OCI-LY3 (cell line): ENCODE data around the gene COL8A2.
A peak's percentile ranks its signal among the peaks of the same experiment; 100 is the strongest.

Experiments
- H2AFZ ChIP-seq: fragments of 200-600, 300-600 bp; shearing (Covaris generic); 2 replicates; pipeline ENCODE4 v1.6.0; 2014; ENCODE audit warnings: antibody characterized with exemption, low read depth, low read length
- H3K27ac ChIP-seq: fragments of 200-600, 300-600 bp; sonication (generic); 2 replicates; pipeline ENCODE4 v1.5.1; 2014; ENCODE audit warnings: mild to moderate bottlenecking, low read length, moderate library complexity, mixed read lengths
- H3K27me3 ChIP-seq: fragments of 200-600, 300-600 bp; sonication (generic); 2 replicates; pipeline ENCODE4 v1.6.1; 2014; ENCODE audit warnings: low read depth, low read length, mixed read lengths
- H3K36me3 ChIP-seq: fragments of 200-600, 300-600 bp; sonication (generic); replicated peaks from 2 replicates; pipeline ENCODE3; 2014; ENCODE audit warnings: low read depth, low read length, mixed read lengths
- H3K4me1 ChIP-seq: fragments of 300-600, 200-600 bp; sonication (generic); 2 replicates; pipeline ENCODE4 v1.6.1; 2014; ENCODE audit warnings: low read length, mixed read lengths
- H3K4me2 ChIP-seq: fragments of 200-600, 300-600 bp; sonication (generic); 2 replicates; pipeline ENCODE4 v1.6.1; 2014; ENCODE audit warnings: low read length, mixed read lengths
- H3K4me3 ChIP-seq: fragments of 300-600, 200-600 bp; sonication (generic); 2 replicates; pipeline ENCODE4 v1.5.1; 2014; ENCODE audit warnings: antibody characterized with exemption, mild to moderate bottlenecking, low read length, moderate library complexity
- H3K79me2 ChIP-seq: fragments of 300-600, 200-600 bp; shearing (Covaris generic); 2 replicates; pipeline ENCODE4 v1.6.1; 2014; ENCODE audit warnings: mild to moderate bottlenecking, low read length, mixed read lengths
- H3K9ac ChIP-seq: fragments of 300-600, 200-600 bp; shearing (Covaris generic); 2 replicates; pipeline ENCODE4 v1.6.0; 2014; ENCODE audit warnings: mild to moderate bottlenecking, low read length, moderate library complexity
- H3K9me3 ChIP-seq: fragments of 200-600, 300-600 bp; shearing (Covaris generic); 2 replicates; pipeline ENCODE4 v1.6.1; 2014; ENCODE audit warnings: low read length, mixed read lengths; ENCODE audit not compliant: insufficient read depth
- H4K20me1 ChIP-seq: fragments of 200-600, 300-600 bp; sonication (generic); 2 replicates; pipeline ENCODE4 v1.6.1; 2016; ENCODE audit warnings: low read length, mixed read lengths; ENCODE audit not compliant: insufficient read depth
- CTCF ChIP-seq: fragments of 200-600, 300-600 bp; sonication (generic); IDR thresholded peaks from 2 replicates; pipeline ENCODE4 v1.5.1; 2014; ENCODE audit warnings: antibody characterized with exemption, low read length, low read depth
- EZH2phosphoT487 ChIP-seq: fragments of 200-600 bp; shearing (Covaris generic); IDR thresholded peaks from 2 replicates; pipeline ENCODE4 v1.6.1; 2018; ENCODE audit warnings: antibody characterized with exemption, mixed run types, low read depth

The COL8A2 gene

GRCh38 chr1:36088577-36089392 lies 36.2 kb downstream of the COL8A2 start, which contains the start of gene ADPRS:
Gene ADPRS (plus strand): TSS chr1:36088892. CDS start chr1:36088905, 13 bp downstream.
- Histone ChIP-seq H2AFZ (peak within 1 kb of the TSS; percentile 86), H3K4me1 (no peaks in the 10 kb centered on the region), H3K79me2 (peaks cover 16% of the 10 kb centered on the region), H3K4me2 (peak within 1 kb of the TSS; percentile 97), H4K20me1 (no peaks in the 10 kb centered on the region), H3K27ac (peak within 1 kb of the TSS; percentile 18), H3K27me3 (no peaks in the 10 kb centered on the region), H3K9me3 (no peaks in the 10 kb centered on the region), H3K4me3 (peak within 1 kb of the TSS; percentile 93), H3K36me3 (peaks cover 3% of the 10 kb centered on the region), H3K9ac (peak within 1 kb of the TSS; percentile 77)
- TF ChIP-seq CTCF = peak; percentile 82
- no peak for TF ChIP-seq EZH2phosphoT487

GRCh38 chr1:36088265-36088576 lies 36.8 kb downstream of the COL8A2 start:
- H3K4me1 ChIP-seq = no peaks in the 10 kb centered on the region
- H3K27me3 ChIP-seq = no peaks in the 10 kb centered on the region
- H2AFZ ChIP-seq = peak overlapping the region; percentile 86
- peaks cover 1% of the 10 kb centered on the region for H3K36me3 ChIP-seq
- H3K27ac ChIP-seq = peak overlapping the region; percentile 18
- peak overlapping the region; percentile 77 for H3K9ac ChIP-seq
- H3K79me2 ChIP-seq = peaks cover 16% of the 10 kb centered on the region
- no peak for TF ChIP-seq CTCF
- TF ChIP-seq EZH2phosphoT487 = no peak
- no peaks in the 10 kb centered on the region for H3K9me3 ChIP-seq
- peak overlapping the region; percentile 77 for H3K4me2 ChIP-seq
- H4K20me1 ChIP-seq = no peaks in the 10 kb centered on the region
- H3K4me3 ChIP-seq = peak overlapping the region; percentile 93

GRCh38 chr1:36087233-36088123 lies 37.5 kb downstream of the COL8A2 start:
- TF ChIP-seq CTCF (no peak), EZH2phosphoT487 (no peak)
- Histone ChIP-seq H4K20me1 (no peaks in the 10 kb centered on the region), H2AFZ (no peak overlapping the region), H3K9me3 (no peaks in the 10 kb centered on the region), H3K9ac (no peak overlapping the region), H3K27me3 (no peaks in the 10 kb centered on the region), H3K4me1 (no peaks in the 10 kb centered on the region), H3K36me3 (no peaks in the 10 kb centered on the region), H3K79me2 (peaks cover 16% of the 10 kb centered on the region), H3K4me2 (peak overlapping the region; percentile 77; the same call in 1 of the 2 replicates), H3K4me3 (no peak overlapping the region), H3K27ac (no peak overlapping the region)
